ENCODE measurements around the gene PALM3.
"Not testable (repeated sequence)": the region's sequence is repeated elsewhere in the genome, so short reads cannot be mapped to it uniquely, and the experiment has no call there.

PALM3 gene

DNA sequence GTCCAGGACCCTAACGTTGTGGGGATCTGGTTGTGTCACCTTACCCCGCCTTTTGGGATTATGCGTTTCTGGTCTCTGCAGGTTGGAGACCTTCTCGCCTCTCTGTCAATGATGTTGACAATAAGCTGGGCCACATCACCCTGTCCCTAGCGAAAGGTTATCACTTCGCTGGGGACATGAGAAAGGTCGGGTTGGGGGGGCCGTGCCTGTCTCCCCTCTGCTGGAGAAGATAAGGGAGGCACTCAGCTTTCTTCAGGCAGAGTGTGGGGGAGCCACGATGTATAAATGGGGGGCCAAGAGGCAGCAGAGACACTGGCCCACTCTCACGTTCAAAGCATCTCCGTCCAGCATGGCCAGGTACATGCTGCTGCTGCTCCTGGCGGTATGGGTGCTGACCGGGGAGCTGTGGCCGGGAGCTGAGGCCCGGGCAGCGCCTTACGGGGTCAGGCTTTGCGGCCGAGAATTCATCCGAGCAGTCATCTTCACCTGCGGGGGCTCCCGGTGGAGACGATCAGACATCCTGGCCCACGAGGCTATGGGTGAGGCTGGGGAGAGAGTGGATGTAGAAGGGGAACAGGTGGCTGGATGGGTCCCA lies 33.9 kb downstream of the PALM3 start, which contains the start of gene RLN3:
TSS of gene RLN3 (plus strand) at position 293 of the 595 bp plus-strand sequence. CDS start at position 350, 57 bp downstream.
- TF ChIP-seq ZFX (IDR thresholded peaks at IDR 0.05; ENCODE audit: borderline replicate concordance): no peak
- TF ChIP-seq, protein P1, sequence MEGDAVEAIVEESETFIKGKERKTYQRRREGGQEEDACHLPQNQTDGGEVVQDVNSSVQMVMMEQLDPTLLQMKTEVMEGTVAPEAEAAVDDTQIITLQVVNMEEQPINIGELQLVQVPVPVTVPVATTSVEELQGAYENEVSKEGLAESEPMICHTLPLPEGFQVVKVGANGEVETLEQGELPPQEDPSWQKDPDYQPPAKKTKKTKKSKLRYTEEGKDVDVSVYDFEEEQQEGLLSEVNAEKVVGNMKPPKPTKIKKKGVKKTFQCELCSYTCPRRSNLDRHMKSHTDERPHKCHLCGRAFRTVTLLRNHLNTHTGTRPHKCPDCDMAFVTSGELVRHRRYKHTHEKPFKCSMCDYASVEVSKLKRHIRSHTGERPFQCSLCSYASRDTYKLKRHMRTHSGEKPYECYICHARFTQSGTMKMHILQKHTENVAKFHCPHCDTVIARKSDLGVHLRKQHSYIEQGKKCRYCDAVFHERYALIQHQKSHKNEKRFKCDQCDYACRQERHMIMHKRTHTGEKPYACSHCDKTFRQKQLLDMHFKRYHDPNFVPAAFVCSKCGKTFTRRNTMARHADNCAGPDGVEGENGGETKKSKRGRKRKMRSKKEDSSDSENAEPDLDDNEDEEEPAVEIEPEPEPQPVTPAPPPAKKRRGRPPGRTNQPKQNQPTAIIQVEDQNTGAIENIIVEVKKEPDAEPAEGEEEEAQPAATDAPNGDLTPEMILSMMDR (IDR thresholded peaks at IDR 0.05): no peak
- H3K27ac ChIP-seq: no peak within 1 kb of the TSS

DNA sequence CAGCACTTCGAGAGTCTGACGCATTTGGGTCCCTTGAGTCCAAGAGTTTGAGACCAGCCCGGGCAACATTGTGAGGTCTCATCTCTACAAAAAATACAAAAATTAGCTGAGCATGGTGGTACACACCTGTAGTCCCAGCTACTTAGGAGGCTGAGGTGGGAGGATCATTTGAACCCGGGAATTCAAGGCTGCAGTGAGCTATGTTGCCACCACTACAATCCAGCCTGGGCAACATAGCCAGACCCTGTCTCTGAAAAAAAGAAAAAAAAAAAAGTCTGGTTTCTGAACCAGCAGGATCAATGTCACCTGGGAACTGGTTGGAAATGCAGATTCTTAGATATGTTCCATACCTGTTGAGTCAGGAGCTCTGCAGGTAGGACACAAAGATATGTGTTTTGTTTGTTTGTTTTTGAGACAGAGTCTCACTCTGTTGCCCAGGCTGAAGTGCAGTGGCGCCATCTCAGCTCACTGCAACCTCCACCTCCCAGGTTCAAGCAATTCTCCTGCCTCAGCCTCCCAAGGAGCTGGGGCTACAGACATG lies 35.2 kb downstream of the PALM3 start:
- not testable (repeated sequence) for H3K27ac ChIP-seq

DNA sequence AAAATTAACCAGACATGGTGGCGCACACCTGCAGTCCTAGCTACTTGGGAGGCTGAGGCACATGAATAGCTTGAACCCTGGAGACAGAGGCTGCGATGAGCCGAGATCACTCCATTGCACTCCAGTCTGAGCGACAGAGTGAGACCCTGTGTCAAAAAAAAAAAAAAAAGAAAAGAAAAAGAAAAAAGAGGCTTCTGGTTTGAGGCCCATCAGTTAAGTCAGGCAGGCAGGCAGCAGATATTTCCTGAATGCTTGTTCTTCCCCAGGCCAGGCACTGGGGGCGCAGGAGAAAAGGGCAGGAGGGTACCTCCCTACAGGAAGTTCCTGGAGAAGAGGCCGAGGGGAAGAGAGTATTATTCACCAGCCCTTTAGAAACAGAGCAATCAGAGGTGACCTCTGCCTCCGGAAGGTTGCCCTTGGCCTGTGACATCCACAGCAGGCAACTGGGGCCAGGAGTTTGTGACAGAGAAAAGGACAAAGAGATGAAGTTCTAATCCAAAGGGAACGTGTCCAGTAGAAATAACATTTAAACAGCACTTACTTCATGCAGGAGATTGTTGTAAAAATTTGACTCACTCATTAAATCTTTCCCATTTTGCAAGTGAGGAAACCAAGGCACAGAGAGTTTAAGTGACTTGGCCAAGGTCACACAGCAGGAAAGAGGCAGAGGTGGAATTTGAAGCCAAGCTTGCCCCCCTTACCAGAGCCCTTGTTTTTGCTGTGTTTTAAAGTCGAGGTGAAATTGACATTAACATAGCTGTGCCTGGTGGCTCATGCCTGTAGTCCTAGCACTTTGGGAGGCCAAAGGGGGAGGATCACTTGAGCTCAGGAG lies 38.3 kb downstream of the PALM3 start:
- H3K27ac ChIP-seq: no peak overlapping the region

DNA sequence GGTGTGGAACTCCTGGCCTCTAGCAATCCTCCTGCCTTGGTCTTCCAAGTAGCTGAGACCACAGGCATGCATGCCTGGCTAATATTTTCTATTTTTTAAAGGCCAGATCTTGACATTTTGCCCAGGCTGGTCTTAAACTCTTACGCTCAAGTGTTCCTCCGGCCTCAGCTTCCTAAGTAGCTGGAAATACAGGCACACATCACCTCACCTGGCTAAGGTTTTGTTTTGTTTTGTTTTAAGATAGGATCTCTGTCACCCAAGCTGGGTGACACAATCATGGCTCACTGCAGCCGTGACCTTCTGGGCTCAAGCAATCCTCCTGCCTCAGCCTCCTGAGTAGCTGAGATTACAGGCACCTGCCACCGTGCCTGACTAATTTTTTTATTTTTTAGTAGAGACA lies 39.4 kb downstream of the PALM3 start:
- H3K27ac ChIP-seq: no peak overlapping the region
- TF ChIP-seq ZFX (IDR thresholded peaks at IDR 0.05; ENCODE audit: borderline replicate concordance): no peak
- TF ChIP-seq, protein P1 (IDR thresholded peaks at IDR 0.05): no peak

More for the DNA sequence above, 38.3 kb downstream of the PALM3 start:
- TF ChIP-seq ZFX (IDR thresholded peaks at IDR 0.05; ENCODE audit: borderline replicate concordance): no peak
- TF ChIP-seq, protein P1 (IDR thresholded peaks at IDR 0.05): peak; percentile 40

DNA sequence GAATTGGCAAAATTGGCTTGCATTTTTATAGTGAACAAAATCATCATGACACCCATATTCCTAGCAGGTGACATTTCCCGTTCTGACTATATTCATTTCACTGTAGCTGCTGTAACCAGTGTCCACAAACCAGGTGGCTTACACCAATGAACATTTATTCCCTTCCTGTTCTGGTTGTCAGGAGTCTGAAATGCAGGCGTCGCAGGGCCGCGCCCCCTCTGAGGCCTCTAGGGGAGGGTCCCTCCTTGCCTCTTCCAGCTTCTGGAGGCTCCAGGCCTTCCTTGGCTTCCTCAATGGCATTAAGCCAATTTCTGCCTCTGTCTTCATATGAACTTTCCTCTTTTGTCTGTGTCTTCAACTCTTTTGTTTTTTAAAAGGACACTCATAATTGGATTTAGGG lies 40.4 kb downstream of the PALM3 start:
- no peak for TF ChIP-seq ZFX (IDR thresholded peaks at IDR 0.05; ENCODE audit: borderline replicate concordance)
- TF ChIP-seq, protein P1 (IDR thresholded peaks at IDR 0.05): no peak
- no peak overlapping the region for H3K27ac ChIP-seq

DNA sequence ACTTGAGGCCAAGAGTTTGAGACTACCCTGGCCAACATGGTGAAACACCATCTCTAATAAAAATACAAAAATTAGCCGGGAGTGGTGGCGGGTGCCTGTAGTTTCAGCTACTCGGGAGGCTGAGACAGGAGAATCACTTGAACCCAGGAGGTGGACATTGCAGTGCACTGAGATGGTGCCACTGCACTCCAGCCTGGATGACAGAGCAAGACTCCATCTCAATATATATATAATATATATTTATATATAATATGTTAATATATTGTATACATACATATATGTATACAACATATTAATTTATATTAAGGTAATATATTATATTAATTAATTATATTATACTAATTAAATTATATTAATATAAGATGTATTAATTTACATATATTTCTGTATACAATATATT lies 42.1 kb downstream of the PALM3 start:
- not testable (repeated sequence) for H3K27ac ChIP-seq

DNA sequence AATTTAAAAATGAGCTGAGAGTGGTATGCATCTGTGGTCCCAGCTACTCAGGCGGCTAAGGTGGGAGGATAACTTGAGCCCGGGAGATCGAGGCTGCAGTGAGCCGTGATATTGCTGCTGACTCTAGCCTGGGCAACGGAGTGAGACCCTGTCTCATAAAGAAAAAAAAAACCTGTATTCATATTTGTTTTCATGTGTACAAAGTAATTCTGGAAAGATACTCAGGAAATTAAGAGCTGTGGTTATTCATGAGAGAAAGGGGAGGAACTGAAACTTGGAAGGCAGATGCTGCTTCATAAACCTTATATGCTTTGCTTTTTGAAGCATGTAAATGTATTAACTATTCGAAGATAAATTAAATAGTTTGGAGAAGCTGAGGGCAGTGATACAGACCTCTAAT lies 42.8 kb downstream of the PALM3 start:
- no peak for TF ChIP-seq ZFX (IDR thresholded peaks at IDR 0.05; ENCODE audit: borderline replicate concordance)
- no peak overlapping the region for H3K27ac ChIP-seq

DNA sequence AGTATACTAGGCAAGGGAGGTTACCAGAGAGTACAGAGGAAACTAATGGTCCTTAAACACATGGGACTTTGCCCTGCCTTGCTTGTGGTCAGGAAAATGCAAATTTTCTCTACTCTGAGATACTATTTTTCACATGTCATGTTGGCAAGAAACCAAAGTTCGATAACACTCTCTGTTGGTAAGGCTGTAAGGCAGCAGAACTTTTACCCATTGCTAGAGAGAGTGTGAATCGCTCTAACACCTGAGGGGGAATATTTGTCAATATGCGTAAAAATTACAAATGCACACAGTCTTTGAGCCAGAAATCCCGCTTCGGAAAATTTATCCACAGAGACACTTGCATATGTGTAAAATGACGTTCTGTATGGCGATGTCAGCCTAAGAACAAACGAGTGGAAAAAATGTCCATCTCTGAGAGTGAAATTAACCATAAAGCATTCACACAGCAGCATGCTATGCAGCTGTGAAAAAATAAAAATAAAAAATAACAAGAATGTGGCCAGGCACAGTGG lies 46.3 kb downstream of the PALM3 start:
- H3K27ac ChIP-seq: no peak overlapping the region
- TF ChIP-seq ZFX (IDR thresholded peaks at IDR 0.05; ENCODE audit: borderline replicate concordance): no peak
- TF ChIP-seq, protein P1 (IDR thresholded peaks at IDR 0.05): no peak

Measured in 22Rv1 (cell line).